Glutamatergic neuron (in vitro differentiated cells): ENCODE data around the gene BAIAP3. TPM values are rescaled to one million over a fixed set of nuclear protein-coding genes. Genes with fewer than 3 reads are reported as not detected.

ENCODE experiments used
- DNase-seq: peaks from one replicate; pipeline ENCODE4 v3.0.0; 2022
- H3K27ac Mint-ChIP-seq: one replicate; pipeline ENCODE4 v1.8.0; 2020; ENCODE audit warnings: mild to moderate bottlenecking, mixed read lengths, inconsistent platforms; ENCODE audit not compliant: unreplicated experiment
- H3K27me3 Mint-ChIP-seq: one replicate; pipeline ENCODE4 v1.8.0; 2020; ENCODE audit warnings: mild to moderate bottlenecking, moderate library complexity, mixed read lengths, inconsistent platforms; ENCODE audit not compliant: unreplicated experiment
- H3K36me3 Mint-ChIP-seq: one replicate; pipeline ENCODE4 v1.8.0; 2020; ENCODE audit warnings: mild to moderate bottlenecking, mixed read lengths, inconsistent platforms; ENCODE audit not compliant: unreplicated experiment
- H3K4me1 Mint-ChIP-seq: one replicate; pipeline ENCODE4 v1.8.0; 2020; ENCODE audit warnings: mild to moderate bottlenecking, low read depth, mixed read lengths, inconsistent platforms; ENCODE audit not compliant: unreplicated experiment
- H3K4me3 Mint-ChIP-seq: one replicate; pipeline ENCODE4 v1.8.0; 2020; ENCODE audit warnings: mild to moderate bottlenecking, mixed read lengths, inconsistent platforms; ENCODE audit not compliant: unreplicated experiment
- H3K9me3 Mint-ChIP-seq: one replicate; pipeline ENCODE4 v1.8.0; 2020; ENCODE audit warnings: mild to moderate bottlenecking, moderate library complexity, mixed read lengths, inconsistent platforms; ENCODE audit not compliant: unreplicated experiment
- total RNA-seq: library from RNA; stranded (reverse); fragmentation: NEBNext Ultra II Directional; extraction: Animal tissue kit (Norgen Biotek cat#: 25700); gene quantifications from one replicate; pipeline ENCODE4 v1.2.1, GENCODE V29; 2021; ENCODE audit not compliant: unreplicated experiment
- TF ChIP-seq, protein P1 (sequence below): fragments of 200-600 bp; sonication (generic); IDR thresholded peaks from one replicate; pipeline ENCODE4 v1.5.0; 2021; ENCODE audit not compliant: partially characterized antibody, unreplicated experiment

BAIAP3 gene
- total RNA-seq, 1 donor from 2014 or later = 26.7 TPM

DNA sequence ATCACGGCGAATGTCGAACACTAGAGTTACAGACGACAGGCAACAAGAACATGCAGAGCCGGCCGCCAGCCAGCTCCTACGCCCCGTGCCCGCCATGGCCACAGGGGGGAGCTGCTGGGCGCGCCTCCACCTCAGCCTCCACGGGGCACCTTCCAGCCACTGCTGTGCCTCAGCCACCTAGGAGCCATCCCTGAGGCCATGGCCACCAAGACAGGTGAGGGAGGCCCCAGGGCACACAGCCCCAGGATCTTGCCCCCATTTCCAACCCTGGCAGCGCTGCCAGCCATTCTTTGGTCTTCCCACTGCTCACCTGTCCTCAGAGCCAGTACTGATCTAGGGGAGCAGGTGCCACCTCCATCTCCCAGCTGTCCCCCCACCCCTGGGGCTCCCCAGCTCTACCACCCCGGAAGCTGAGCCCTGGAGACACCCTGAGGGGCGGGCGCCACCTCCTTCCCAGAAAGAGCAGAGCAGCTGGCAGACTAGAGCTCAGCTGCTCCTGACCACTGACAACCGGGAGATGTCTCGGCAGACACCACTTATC, 30.1 kb downstream of the BAIAP3 start:
- DNase-seq = peak; percentile 85
- no peak overlapping the region for H3K27ac Mint-ChIP-seq
- H3K36me3 Mint-ChIP-seq = no peaks in the 10 kb centered on the region

DNA sequence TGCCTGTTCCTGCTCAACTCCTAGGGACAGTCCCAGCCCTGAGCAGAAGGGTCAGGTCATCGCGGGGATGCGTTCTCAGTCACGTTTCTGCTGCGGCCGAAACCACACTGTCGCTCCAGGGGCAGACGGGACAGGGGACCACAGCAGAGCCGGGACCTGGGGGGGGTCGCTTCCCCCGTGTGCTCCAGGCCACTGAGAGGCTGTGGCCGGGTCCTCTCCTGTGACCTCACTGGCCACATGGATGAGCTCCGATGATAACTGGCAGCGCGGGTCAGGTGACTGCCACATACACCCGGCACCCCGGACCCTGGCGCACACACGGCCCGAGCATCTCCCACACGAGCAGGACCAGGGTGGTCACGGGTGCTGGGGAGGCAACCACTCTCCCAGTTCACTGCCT, 31.1 kb downstream of the BAIAP3 start:
- Mint-ChIP-seq H3K4me1 (no peaks in the 10 kb centered on the region), H3K27ac (no peak overlapping the region), H3K27me3 (peaks cover 3% of the 10 kb centered on the region), H3K4me3 (no peak overlapping the region), H3K36me3 (no peaks in the 10 kb centered on the region), H3K9me3 (no peaks in the 10 kb centered on the region)
- TF ChIP-seq, protein P1, sequence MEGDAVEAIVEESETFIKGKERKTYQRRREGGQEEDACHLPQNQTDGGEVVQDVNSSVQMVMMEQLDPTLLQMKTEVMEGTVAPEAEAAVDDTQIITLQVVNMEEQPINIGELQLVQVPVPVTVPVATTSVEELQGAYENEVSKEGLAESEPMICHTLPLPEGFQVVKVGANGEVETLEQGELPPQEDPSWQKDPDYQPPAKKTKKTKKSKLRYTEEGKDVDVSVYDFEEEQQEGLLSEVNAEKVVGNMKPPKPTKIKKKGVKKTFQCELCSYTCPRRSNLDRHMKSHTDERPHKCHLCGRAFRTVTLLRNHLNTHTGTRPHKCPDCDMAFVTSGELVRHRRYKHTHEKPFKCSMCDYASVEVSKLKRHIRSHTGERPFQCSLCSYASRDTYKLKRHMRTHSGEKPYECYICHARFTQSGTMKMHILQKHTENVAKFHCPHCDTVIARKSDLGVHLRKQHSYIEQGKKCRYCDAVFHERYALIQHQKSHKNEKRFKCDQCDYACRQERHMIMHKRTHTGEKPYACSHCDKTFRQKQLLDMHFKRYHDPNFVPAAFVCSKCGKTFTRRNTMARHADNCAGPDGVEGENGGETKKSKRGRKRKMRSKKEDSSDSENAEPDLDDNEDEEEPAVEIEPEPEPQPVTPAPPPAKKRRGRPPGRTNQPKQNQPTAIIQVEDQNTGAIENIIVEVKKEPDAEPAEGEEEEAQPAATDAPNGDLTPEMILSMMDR = no peak
- DNase-seq = no peak

More for the DNA sequence above, 30.1 kb downstream of the BAIAP3 start:
- Mint-ChIP-seq H3K9me3 (no peaks in the 10 kb centered on the region), H3K4me1 (no peaks in the 10 kb centered on the region), H3K4me3 (no peak overlapping the region), H3K27me3 (peaks cover 3% of the 10 kb centered on the region)
- TF ChIP-seq, protein P1 = peak; percentile 83

DNA sequence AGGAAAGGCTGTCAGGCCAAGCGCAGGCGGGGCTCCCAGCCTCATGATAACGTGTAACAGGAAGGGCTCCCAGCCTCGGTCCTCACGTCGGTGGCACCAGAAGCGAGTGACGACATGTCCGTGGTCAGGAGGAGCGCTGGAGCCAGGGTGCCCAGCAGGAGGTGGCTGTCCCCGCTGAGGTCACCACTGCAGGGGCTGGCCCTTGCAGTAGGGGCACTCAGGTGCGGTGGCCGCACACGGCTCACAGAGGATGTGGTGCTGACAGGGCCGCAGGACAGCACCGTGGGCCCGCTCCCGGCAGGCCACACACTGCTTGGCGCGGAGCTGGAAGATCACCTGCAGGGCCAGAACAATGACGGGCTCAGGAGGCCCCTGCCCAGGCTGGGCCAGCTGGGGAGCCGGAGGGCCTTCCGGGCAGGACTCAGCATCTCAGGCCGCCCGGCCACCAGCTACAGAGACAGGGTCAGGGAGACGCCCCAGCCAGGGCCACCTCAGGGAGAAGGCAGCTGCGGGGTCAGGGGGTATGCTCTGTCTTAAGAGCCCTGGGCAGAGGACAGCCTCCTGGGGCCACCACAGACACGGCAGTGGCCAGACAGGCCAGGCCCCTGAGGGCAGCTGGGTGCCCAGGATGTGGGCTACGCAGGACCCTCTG, 32.7 kb downstream of the BAIAP3 start:
- Mint-ChIP-seq H3K4me1 (no peaks in the 10 kb centered on the region), H3K4me3 (no peak overlapping the region), H3K9me3 (no peaks in the 10 kb centered on the region), H3K27ac (no peak overlapping the region), H3K36me3 (no peaks in the 10 kb centered on the region), H3K27me3 (peaks cover 5% of the 10 kb centered on the region)
- TF ChIP-seq, protein P1 = no peak
- no peak for DNase-seq

DNA sequence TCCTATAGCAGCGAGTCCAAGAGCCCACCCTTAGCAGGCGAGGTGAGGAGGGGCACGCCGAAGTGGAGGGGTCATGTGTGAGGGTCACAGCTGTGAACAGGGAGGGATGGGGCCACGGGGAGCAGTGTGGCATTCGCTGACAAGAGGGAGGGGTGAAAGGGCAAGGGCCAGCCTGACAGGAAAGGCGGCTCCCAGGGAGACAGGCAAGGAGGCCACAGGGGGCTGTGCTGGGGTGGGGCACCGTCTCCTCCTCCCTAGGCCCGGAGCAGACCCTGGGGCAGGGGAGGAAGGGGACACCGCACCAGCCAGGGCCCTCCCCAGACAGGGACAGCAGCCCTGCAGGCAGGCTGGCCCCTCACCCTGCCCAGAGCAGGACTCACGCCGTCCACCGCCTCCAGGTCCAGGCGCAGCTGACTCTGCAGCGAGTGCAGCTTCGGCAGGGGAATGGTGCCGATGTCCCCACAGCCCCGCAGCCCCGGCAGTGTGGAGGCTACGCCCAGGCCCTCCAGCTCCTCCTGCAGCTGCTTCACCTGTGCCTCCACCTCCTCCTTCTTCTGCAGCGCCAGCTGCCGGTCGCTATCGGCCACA, 33.4 kb downstream of the BAIAP3 start:
- Mint-ChIP-seq H3K27me3 (peaks cover 7% of the 10 kb centered on the region), H3K4me3 (no peak overlapping the region), H3K4me1 (no peaks in the 10 kb centered on the region), H3K9me3 (no peaks in the 10 kb centered on the region), H3K36me3 (no peaks in the 10 kb centered on the region), H3K27ac (no peak overlapping the region)
- no peak for DNase-seq
- TF ChIP-seq, protein P1 = no peak

DNA sequence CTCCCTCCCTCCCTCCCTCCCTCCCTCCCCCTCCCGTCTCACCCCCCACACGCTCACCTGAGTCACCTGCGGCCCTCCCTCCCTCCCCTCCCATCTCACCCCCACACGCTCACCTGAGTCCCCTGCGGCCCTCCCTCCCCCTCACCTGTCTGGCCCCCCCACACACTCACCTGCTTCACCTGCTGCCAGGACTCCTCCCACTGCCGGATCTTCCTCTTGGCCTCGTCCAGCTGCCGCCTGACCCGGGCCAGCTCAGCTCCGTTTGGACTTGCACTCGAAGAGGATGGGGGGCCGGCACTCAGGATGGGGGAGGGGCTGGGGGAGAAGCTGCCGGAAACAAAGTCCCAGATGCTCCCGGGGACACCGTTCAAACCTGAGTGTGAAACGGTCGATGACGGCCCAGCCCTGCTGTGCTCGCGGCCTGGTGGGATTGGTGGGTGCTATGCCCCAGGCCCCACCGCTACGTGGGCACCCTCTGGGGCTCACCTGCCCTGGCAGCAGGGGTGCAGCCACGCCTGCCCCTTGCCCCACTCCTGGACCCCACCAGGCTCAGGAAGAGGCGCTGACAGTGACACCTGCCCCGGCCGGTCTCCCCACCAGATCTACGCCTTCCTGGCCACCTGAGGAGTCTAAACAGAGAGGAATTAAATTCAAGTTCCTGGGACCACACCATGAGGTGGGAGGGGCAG, 34.2 kb downstream of the BAIAP3 start:
- Mint-ChIP-seq H3K4me1 (no peaks in the 10 kb centered on the region), H3K36me3 (no peaks in the 10 kb centered on the region), H3K9me3 (no peaks in the 10 kb centered on the region), H3K27ac (no peak overlapping the region), H3K4me3 (no peak overlapping the region), H3K27me3 (peaks cover 7% of the 10 kb centered on the region)
- TF ChIP-seq, protein P1 = no peak
- no peak for DNase-seq
